ENCODE results near the gene SMYD3. TPM values are rescaled to one million over a fixed set of nuclear protein-coding genes. Genes with fewer than 3 reads are reported as not detected.

SMYD3 gene
- total and polyA plus RNA-seq, 9 of the 15 experiments (the other 6 are each of a cell fraction or from before 2014, with no cell fraction given), result 128 to 440 (median 197) TPM

- H3K4me3 ChIP-seq, result no peak overlapping the region
- TF ChIP-seq, protein P1, sequence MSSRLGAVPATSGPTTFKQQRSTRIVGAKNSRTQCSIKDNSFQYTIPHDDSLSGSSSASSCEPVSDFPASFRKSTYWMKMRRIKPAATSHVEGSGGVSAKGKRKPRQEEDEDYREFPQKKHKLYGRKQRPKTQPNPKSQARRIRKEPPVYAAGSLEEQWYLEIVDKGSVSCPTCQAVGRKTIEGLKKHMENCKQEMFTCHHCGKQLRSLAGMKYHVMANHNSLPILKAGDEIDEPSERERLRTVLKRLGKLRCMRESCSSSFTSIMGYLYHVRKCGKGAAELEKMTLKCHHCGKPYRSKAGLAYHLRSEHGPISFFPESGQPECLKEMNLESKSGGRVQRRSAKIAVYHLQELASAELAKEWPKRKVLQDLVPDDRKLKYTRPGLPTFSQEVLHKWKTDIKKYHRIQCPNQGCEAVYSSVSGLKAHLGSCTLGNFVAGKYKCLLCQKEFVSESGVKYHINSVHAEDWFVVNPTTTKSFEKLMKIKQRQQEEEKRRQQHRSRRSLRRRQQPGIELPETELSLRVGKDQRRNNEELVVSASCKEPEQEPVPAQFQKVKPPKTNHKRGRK (tag; IDR thresholded peaks at IDR 0.05), result peak; percentile 47; the same call in 1 of the 2 replicates
- TF ChIP-seq ZNF316 (IDR thresholded peaks at IDR 0.05), result peak; percentile 94
- TF ChIP-seq, protein P2, sequence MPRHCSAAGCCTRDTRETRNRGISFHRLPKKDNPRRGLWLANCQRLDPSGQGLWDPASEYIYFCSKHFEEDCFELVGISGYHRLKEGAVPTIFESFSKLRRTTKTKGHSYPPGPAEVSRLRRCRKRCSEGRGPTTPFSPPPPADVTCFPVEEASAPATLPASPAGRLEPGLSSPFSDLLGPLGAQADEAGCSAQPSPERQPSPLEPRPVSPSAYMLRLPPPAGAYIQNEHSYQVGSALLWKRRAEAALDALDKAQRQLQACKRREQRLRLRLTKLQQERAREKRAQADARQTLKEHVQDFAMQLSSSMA (CRISPR knock-in tag; IDR thresholded peaks at IDR 0.05), result no peak
- peak; percentile 63; the same call in 1 of the 2 replicates for TF ChIP-seq MAFK (IDR thresholded peaks at IDR 0.05; ENCODE audit: low read length)
- TF ChIP-seq, protein P3, sequence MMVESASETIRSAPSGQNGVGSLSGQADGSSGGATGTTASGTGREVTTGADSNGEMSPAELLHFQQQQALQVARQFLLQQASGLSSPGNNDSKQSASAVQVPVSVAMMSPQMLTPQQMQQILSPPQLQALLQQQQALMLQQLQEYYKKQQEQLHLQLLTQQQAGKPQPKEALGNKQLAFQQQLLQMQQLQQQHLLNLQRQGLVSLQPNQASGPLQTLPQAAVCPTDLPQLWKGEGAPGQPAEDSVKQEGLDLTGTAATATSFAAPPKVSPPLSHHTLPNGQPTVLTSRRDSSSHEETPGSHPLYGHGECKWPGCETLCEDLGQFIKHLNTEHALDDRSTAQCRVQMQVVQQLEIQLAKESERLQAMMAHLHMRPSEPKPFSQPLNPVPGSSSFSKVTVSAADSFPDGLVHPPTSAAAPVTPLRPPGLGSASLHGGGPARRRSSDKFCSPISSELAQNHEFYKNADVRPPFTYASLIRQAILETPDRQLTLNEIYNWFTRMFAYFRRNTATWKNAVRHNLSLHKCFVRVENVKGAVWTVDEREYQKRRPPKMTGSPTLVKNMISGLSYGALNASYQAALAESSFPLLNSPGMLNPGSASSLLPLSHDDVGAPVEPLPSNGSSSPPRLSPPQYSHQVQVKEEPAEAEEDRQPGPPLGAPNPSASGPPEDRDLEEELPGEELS (CRISPR knock-in tag; IDR thresholded peaks at IDR 0.05; ENCODE audit: borderline replicate concordance), result no peak
- TF ChIP-seq TRIM28 (IDR thresholded peaks at IDR 0.05), result no peak
- TF ChIP-seq ZNF75A (CRISPR knock-in tag; IDR thresholded peaks at IDR 0.05), result no peak
- TF ChIP-seq C11orf30 (IDR thresholded peaks at IDR 0.05; ENCODE audit: low read depth), result peak; percentile 82
- no peak for TF ChIP-seq GATAD2B (IDR thresholded peaks at IDR 0.05; ENCODE audit: borderline replicate concordance)
- TF ChIP-seq, protein P4, sequence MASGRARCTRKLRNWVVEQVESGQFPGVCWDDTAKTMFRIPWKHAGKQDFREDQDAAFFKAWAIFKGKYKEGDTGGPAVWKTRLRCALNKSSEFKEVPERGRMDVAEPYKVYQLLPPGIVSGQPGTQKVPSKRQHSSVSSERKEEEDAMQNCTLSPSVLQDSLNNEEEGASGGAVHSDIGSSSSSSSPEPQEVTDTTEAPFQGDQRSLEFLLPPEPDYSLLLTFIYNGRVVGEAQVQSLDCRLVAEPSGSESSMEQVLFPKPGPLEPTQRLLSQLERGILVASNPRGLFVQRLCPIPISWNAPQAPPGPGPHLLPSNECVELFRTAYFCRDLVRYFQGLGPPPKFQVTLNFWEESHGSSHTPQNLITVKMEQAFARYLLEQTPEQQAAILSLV (tag; IDR thresholded peaks at IDR 0.05), result no peak
- TF ChIP-seq XRCC4 (IDR thresholded peaks at IDR 0.05; ENCODE audit: extremely low read depth, insufficient read depth, insufficient read length), result no peak
- TF ChIP-seq YBX1 (IDR thresholded peaks at IDR 0.05), result no peak
Observed at GRCh38 chr1:246212013-246212412, 295.1 kb downstream of the SMYD3 start.

More at GRCh38 chr1:246212013-246212412, 295.1 kb downstream of the SMYD3 start:
- Histone ChIP-seq H4K20me1 (replicated peaks; ENCODE audit: control insufficient read depth, insufficient read depth, low read length) (no peaks in the 10 kb centered on the region), H3K27ac (ENCODE audit: extremely low read depth, low read depth, low read length) (no peak overlapping the region), H3K9me1 (ENCODE audit: control insufficient read depth, insufficient read depth, low read length) (no peaks in the 10 kb centered on the region), H3K9ac (ENCODE audit: insufficient read depth in 1 of 2, low read depth in 2 of 2, low read length in 2 of 2) (no peak overlapping the region), H3K79me2 (ENCODE audit: control insufficient read depth, insufficient read depth, low read length) (no peaks in the 10 kb centered on the region), H3K4me1 (replicated peaks in 1 of 2; ENCODE audit: control insufficient read depth in 2 of 2, insufficient read depth in 2 of 2, low read length in 2 of 2) (peaks cover 8 to 36% of the 10 kb centered on the region in 2 experiments), H3K27me3 (ENCODE audit: control insufficient read depth in 2 of 2, insufficient read depth in 2 of 2, low read length in 2 of 2) (no peaks in the 10 kb centered on the region), H3K4me2 (ENCODE audit: insufficient read depth, low read length) (no peak overlapping the region), H2AFZ (ENCODE audit: low read depth, low read length) (no peak overlapping the region), H3K36me3 (ENCODE audit: control insufficient read depth, insufficient read depth, low read length) (no peaks in the 10 kb centered on the region), H3K9me3 (replicated peaks; ENCODE audit: control insufficient read depth, insufficient read depth, low read depth, low read length) (no peaks in the 10 kb centered on the region)
- ATAC-seq (no peak), FAIRE-seq (no peak), DNase-seq (ENCODE audit: extremely low read depth in 1 of 4, low spot score in 3 of 4) (no peak)
- in situ Hi-C loops (cut with MboI), result no loop called here
- intact Hi-C loops (cut with micrococcal nuclease), result loop anchor here (10.0 kb wide), 1 partner anchor 213 kb away; no protein-coding TSS in a partner anchor
- WGBS (ENCODE audit: insufficient coverage, low coverage, missing lambda C conversion rate), result 81% methylated on average over 2 of the region's 2 CpGs
- CTCF ChIA-PET (ENCODE audit: low intra/inter-chr PET ratio), result no interaction called here
- POLR2A ChIA-PET, result no interaction called here
- no TSS peak for BruUV-seq (replicated peaks)

Measured in K562 (cell line).